HCT116 (cell line): ENCODE data around the gene RNF175.

Experiments
- CEBPB ChIP-seq: IDR thresholded peaks from 2 replicates; pipeline ENCODE4 v1.6.1; 2012; ENCODE audit warnings: low read depth
- EZH2 ChIP-seq: fragments of 200-600 bp; sonication (generic); IDR thresholded peaks from 2 replicates; pipeline ENCODE4 v1.6.1; 2017; ENCODE audit warnings: antibody characterized with exemption, mixed run types
- EZH2phosphoT487 ChIP-seq: fragments of 200-600 bp; IDR thresholded peaks from 2 replicates; pipeline ENCODE4 v1.6.1; 2018; ENCODE audit warnings: antibody characterized with exemption, borderline replicate concordance
- POLR2A ChIP-seq: IDR thresholded peaks from 2 replicates; pipeline ENCODE4 v1.7.0; 2011; ENCODE audit warnings: borderline replicate concordance; ENCODE audit not compliant: insufficient read depth, insufficient read length; ENCODE audit errors: extremely low read depth
- POLR2AphosphoS5 ChIP-seq: IDR thresholded peaks from 2 replicates; pipeline ENCODE4 v1.6.1; 2011; ENCODE audit warnings: mild to moderate bottlenecking, low read depth, low read length, moderate library complexity
- SP1 ChIP-seq: IDR thresholded peaks from 2 replicates; pipeline ENCODE4 v1.6.1; 2012; ENCODE audit warnings: low read depth
- SRF ChIP-seq: IDR thresholded peaks from 2 replicates; pipeline ENCODE4 v1.6.1; 2012; ENCODE audit warnings: low read depth
- TCF7L2 ChIP-seq: IDR thresholded peaks from 2 replicates; pipeline ENCODE4 v1.7.0; 2011; ENCODE audit warnings: borderline replicate concordance, inconsistent platforms; ENCODE audit not compliant: insufficient read depth, insufficient read length; ENCODE audit errors: extremely low read depth
- YY1 ChIP-seq: IDR thresholded peaks from 2 replicates; pipeline ENCODE4 v1.6.1; 2011; ENCODE audit warnings: low read length, low read depth, moderate library complexity, mild to moderate bottlenecking; ENCODE audit not compliant: insufficient replicate concordance; ENCODE audit errors: extremely low read depth
- ZNF274 ChIP-seq: fragments of 200-500 bp; sonication (Bioruptor generic); IDR thresholded peaks from 2 replicates; pipeline ENCODE4 v1.6.1; 2014; ENCODE audit warnings: mild to moderate bottlenecking, low read depth, low read length, inconsistent platforms
- TF ChIP-seq, protein P1 (sequence below), 3 experiments: fragments of 200-600 bp in 1 of 3; sonication (generic) in 1 of 3; IDR thresholded peaks in 2 of 3; conservative IDR thresholded peaks in 1 of 3; 2 replicates each; pipeline ENCODE4 v1.5.1; 2012 to 2017; ENCODE audit warnings: low read depth in 2 of 3, low read length in 2 of 3, antibody characterized with exemption in 1 of 3, borderline replicate concordance in 1 of 3, control low read depth in 1 of 3, mild to moderate bottlenecking in 1 of 3, mixed read lengths in 1 of 3, mixed run types in 1 of 3, moderate library complexity in 1 of 3; ENCODE audit not compliant: insufficient read depth in 1 of 3
- TF ChIP-seq, protein P2 (sequence below): IDR thresholded peaks from 2 replicates; pipeline ENCODE4 v1.6.1; 2012; ENCODE audit warnings: low read depth
- TF ChIP-seq, protein P3 (sequence below): IDR thresholded peaks from 2 replicates; pipeline ENCODE4 v1.6.1; 2011; ENCODE audit warnings: mild to moderate bottlenecking, low read length, moderate library complexity; ENCODE audit not compliant: insufficient replicate concordance; ENCODE audit errors: extremely low read depth
- TF ChIP-seq, protein P4 (sequence below): IDR thresholded peaks from 2 replicates; pipeline ENCODE4 v1.6.1; 2012

DNA sequence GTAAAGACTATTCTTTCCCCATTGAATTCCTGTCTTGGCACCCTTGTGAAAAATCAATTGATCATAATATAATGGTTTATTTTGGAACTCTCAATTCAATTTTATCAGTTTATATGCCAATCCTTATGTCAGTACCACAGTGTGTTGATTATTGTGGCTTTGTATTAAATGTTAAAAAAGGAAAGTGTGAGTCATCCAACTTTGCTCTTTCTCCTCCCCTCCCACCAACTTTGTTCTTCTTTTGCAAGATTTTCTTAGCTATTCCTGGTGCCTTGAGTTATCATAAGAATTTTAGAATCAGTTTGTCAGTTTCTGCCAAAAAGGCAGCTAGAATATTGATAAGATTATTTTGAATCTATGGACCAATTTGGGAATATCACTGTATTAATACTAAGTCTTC is 11.2 kb upstream of the RNF175 start:
- TF ChIP-seq, protein P1, sequence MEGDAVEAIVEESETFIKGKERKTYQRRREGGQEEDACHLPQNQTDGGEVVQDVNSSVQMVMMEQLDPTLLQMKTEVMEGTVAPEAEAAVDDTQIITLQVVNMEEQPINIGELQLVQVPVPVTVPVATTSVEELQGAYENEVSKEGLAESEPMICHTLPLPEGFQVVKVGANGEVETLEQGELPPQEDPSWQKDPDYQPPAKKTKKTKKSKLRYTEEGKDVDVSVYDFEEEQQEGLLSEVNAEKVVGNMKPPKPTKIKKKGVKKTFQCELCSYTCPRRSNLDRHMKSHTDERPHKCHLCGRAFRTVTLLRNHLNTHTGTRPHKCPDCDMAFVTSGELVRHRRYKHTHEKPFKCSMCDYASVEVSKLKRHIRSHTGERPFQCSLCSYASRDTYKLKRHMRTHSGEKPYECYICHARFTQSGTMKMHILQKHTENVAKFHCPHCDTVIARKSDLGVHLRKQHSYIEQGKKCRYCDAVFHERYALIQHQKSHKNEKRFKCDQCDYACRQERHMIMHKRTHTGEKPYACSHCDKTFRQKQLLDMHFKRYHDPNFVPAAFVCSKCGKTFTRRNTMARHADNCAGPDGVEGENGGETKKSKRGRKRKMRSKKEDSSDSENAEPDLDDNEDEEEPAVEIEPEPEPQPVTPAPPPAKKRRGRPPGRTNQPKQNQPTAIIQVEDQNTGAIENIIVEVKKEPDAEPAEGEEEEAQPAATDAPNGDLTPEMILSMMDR (IDR thresholded peaks at IDR 0.05 in 2 of 3, conservative IDR thresholded peaks at IDR 0.05 in 1 of 3; ENCODE audit: borderline replicate concordance in 1 of 3, insufficient read depth in 1 of 3, low read depth in 2 of 3, low read length in 2 of 3) = no peak
- TF ChIP-seq POLR2AphosphoS5 = no peak
- TF ChIP-seq, protein P2, sequence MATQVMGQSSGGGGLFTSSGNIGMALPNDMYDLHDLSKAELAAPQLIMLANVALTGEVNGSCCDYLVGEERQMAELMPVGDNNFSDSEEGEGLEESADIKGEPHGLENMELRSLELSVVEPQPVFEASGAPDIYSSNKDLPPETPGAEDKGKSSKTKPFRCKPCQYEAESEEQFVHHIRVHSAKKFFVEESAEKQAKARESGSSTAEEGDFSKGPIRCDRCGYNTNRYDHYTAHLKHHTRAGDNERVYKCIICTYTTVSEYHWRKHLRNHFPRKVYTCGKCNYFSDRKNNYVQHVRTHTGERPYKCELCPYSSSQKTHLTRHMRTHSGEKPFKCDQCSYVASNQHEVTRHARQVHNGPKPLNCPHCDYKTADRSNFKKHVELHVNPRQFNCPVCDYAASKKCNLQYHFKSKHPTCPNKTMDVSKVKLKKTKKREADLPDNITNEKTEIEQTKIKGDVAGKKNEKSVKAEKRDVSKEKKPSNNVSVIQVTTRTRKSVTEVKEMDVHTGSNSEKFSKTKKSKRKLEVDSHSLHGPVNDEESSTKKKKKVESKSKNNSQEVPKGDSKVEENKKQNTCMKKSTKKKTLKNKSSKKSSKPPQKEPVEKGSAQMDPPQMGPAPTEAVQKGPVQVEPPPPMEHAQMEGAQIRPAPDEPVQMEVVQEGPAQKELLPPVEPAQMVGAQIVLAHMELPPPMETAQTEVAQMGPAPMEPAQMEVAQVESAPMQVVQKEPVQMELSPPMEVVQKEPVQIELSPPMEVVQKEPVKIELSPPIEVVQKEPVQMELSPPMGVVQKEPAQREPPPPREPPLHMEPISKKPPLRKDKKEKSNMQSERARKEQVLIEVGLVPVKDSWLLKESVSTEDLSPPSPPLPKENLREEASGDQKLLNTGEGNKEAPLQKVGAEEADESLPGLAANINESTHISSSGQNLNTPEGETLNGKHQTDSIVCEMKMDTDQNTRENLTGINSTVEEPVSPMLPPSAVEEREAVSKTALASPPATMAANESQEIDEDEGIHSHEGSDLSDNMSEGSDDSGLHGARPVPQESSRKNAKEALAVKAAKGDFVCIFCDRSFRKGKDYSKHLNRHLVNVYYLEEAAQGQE = no peak
- no peak for TF ChIP-seq SRF
- TF ChIP-seq EZH2 = no peak
- no peak for TF ChIP-seq EZH2phosphoT487
- no peak for TF ChIP-seq POLR2A
- TF ChIP-seq SP1 = no peak
- TF ChIP-seq CEBPB = no peak
- no peak for TF ChIP-seq YY1
- TF ChIP-seq TCF7L2 = no peak
- TF ChIP-seq ZNF274 = no peak
- TF ChIP-seq, protein P3, sequence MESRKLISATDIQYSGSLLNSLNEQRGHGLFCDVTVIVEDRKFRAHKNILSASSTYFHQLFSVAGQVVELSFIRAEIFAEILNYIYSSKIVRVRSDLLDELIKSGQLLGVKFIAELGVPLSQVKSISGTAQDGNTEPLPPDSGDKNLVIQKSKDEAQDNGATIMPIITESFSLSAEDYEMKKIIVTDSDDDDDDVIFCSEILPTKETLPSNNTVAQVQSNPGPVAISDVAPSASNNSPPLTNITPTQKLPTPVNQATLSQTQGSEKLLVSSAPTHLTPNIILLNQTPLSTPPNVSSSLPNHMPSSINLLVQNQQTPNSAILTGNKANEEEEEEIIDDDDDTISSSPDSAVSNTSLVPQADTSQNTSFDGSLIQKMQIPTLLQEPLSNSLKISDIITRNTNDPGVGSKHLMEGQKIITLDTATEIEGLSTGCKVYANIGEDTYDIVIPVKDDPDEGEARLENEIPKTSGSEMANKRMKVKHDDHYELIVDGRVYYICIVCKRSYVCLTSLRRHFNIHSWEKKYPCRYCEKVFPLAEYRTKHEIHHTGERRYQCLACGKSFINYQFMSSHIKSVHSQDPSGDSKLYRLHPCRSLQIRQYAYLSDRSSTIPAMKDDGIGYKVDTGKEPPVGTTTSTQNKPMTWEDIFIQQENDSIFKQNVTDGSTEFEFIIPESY = no peak
- TF ChIP-seq, protein P4, sequence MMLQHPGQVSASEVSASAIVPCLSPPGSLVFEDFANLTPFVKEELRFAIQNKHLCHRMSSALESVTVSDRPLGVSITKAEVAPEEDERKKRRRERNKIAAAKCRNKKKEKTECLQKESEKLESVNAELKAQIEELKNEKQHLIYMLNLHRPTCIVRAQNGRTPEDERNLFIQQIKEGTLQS = no peak
